ENCODE measurements around the gene KIF23. TPM values are rescaled to one million over a fixed set of nuclear protein-coding genes. Genes with fewer than 3 reads are reported as not detected.

The KIF23 gene
- total RNA-seq, 1 donor from 2014 or later: 26.5 TPM

GRCh38 chr15:69405110-69405509, 9.0 kb upstream of the KIF23 start:
- H3K27me3 Mint-ChIP-seq: no peaks in the 10 kb centered on the region
- H3K27ac Mint-ChIP-seq: no peak overlapping the region
- DNase-seq (ENCODE audit: low spot score, unreplicated experiment): no peak
- H3K4me3 Mint-ChIP-seq (ENCODE audit: low read depth): no peak overlapping the region
- no peaks in the 10 kb centered on the region for H3K4me1 Mint-ChIP-seq (ENCODE audit: low read depth)
- peaks cover 7% of the 10 kb centered on the region for H3K36me3 Mint-ChIP-seq (ENCODE audit: insufficient read depth)
- no peak for TF ChIP-seq CTCF (IDR thresholded peaks at IDR 0.05; ENCODE audit: unreplicated experiment)
- H3K9me3 Mint-ChIP-seq (ENCODE audit: low read depth): no peaks in the 10 kb centered on the region

DNA sequence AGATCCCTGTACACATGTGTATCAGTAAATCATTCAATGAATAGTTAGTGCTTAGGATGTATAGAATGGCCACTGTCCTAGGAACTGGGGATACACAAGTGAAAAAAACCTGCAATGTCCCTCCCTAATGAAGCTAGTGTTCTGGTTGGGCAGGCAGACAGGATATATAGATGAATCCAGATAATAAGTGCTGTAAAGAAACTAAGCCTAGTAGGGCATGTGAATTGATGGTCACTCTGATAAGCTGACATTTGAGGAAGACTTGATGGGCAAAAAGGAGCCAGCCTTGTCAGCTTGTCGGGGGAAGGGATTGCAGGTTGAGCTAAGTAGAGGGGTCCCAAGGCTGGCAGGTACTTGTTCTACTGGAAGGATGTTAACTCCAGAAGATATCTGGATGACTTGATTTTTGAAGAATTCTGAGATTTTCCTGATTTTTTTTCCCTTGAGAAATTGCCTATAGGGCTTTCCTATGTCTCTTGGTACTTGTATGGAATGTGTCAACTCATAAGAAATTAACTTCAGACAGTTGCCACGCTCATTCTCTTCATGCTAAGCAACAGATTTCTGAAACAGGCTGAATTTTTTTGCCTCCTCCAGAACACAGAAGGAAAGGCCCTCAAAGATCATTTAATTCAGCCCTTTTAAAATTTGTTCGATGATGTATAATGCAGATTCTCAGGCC, 6.3 kb upstream of the KIF23 start:
- no peaks in the 10 kb centered on the region for H3K27me3 Mint-ChIP-seq
- no peaks in the 10 kb centered on the region for H3K9me3 Mint-ChIP-seq (ENCODE audit: low read depth)
- no peak for DNase-seq (ENCODE audit: low spot score, unreplicated experiment)
- no peak overlapping the region for H3K4me3 Mint-ChIP-seq (ENCODE audit: low read depth)
- H3K4me1 Mint-ChIP-seq (ENCODE audit: low read depth): no peaks in the 10 kb centered on the region
- peaks cover 2% of the 10 kb centered on the region for H3K36me3 Mint-ChIP-seq (ENCODE audit: insufficient read depth)
- TF ChIP-seq CTCF (IDR thresholded peaks at IDR 0.05; ENCODE audit: unreplicated experiment): no peak
- H3K27ac Mint-ChIP-seq: no peak overlapping the region

DNA sequence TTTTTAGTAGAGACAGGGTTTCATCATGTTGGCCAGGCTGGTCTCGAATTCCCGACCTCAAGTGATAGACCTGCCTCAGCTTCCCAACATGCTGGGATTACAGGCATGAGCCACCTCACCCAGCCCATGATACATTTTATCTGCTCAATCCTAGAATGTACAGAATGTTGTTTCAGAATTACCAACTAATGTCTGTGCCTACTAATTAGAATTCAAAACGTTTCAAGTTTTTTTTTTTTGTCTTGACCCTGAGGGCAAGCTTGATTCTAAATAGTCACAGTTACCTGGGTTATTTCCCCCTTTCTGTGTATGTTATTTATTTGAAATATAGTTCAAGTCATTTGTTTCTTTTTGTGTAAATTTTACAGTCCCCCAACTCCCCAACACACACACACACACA, 5.3 kb upstream of the KIF23 start:
- Mint-ChIP-seq H3K4me1 (ENCODE audit: low read depth) (peaks cover under 1% of the 10 kb centered on the region), H3K9me3 (ENCODE audit: low read depth) (no peaks in the 10 kb centered on the region), H3K27ac (no peak overlapping the region), H3K27me3 (no peaks in the 10 kb centered on the region), H3K36me3 (ENCODE audit: insufficient read depth) (peaks cover 2% of the 10 kb centered on the region), H3K4me3 (ENCODE audit: low read depth) (no peak overlapping the region)
- no peak for TF ChIP-seq CTCF (IDR thresholded peaks at IDR 0.05; ENCODE audit: unreplicated experiment)
- DNase-seq (ENCODE audit: low spot score, unreplicated experiment): no peak

DNA sequence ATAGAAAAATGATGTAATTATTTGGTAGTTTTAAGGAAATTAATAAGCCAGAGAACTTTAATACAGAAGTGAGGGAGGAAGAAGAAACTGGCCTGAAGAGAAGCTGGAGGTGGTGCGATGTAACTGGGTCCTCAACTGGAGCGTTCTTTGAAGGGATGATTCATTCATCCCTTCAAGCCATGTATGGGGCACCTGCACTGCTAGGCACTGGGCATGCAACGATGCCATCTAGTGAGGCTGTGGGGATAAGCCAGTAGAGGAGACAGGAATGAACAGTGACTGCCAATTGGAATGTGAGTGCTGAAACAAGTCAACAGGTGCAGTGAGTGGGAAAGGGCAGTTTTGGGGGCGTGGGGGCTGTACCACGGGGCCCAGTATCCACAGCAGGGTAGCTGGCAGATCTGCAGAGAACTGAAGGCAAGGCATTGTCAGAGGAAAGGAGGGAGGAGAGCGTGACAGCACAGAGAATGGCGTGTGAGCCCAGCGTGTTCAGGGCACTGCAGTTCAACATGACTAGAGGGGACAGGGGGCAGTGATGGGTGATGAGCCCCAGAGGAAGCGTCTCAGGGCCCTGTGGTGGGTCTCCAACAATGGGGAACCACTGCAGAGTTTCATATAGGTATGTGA, 3.8 kb upstream of the KIF23 start:
- TF ChIP-seq CTCF (IDR thresholded peaks at IDR 0.05; ENCODE audit: unreplicated experiment): peak; percentile 22
- Mint-ChIP-seq H3K27ac (no peak overlapping the region), H3K4me1 (ENCODE audit: low read depth) (peaks cover 6% of the 10 kb centered on the region), H3K36me3 (ENCODE audit: insufficient read depth) (no peaks in the 10 kb centered on the region), H3K9me3 (ENCODE audit: low read depth) (no peaks in the 10 kb centered on the region), H3K4me3 (ENCODE audit: low read depth) (no peak overlapping the region), H3K27me3 (no peaks in the 10 kb centered on the region)
- DNase-seq (ENCODE audit: low spot score, unreplicated experiment): no peak

- Mint-ChIP-seq H3K4me1 (ENCODE audit: low read depth) (peaks cover 8% of the 10 kb centered on the region), H3K27me3 (no peaks in the 10 kb centered on the region), H3K4me3 (ENCODE audit: low read depth) (no peak overlapping the region), H3K27ac (no peak overlapping the region), H3K9me3 (ENCODE audit: low read depth) (no peaks in the 10 kb centered on the region), H3K36me3 (ENCODE audit: insufficient read depth) (no peaks in the 10 kb centered on the region)
- no peak for TF ChIP-seq CTCF (IDR thresholded peaks at IDR 0.05; ENCODE audit: unreplicated experiment)
- DNase-seq (ENCODE audit: low spot score, unreplicated experiment): no peak
Measured at GRCh38 chr15:69412274-69412673, 1.9 kb upstream of the KIF23 start.

Data from progenitor cell of endocrine pancreas (in vitro differentiated cells).